WTC11 (cell line): Measurements from ENCODE around the gene PITHD1.

Source experiments
- TEAD1 ChIP-seq: sonication (generic); formaldehyde crosslinking; IDR thresholded peaks from 2 replicates; pipeline ENCODE4 v1.8.0; 2022; ENCODE audit warnings: mild to moderate bottlenecking, missing genetic modification reagents
- ZBTB21 ChIP-seq: sonication (generic); formaldehyde crosslinking; IDR thresholded peaks from 2 replicates; pipeline ENCODE4 v1.8.1; 2023; ENCODE audit warnings: mild to moderate bottlenecking, missing genetic modification reagents, borderline replicate concordance
- TF ChIP-seq, protein P1 (sequence below): fragments of 200-600 bp; IDR thresholded peaks from 2 replicates; pipeline ENCODE4 v1.8.0; 2022; ENCODE audit warnings: antibody characterized with exemption

GRCh38 chr1:23816906-23817305 lies 38.7 kb downstream of the PITHD1 start:
- no peak for TF ChIP-seq ZBTB21 (CRISPR knock-in tag)
- no peak for TF ChIP-seq TEAD1 (CRISPR knock-in tag)
- TF ChIP-seq, protein P1, sequence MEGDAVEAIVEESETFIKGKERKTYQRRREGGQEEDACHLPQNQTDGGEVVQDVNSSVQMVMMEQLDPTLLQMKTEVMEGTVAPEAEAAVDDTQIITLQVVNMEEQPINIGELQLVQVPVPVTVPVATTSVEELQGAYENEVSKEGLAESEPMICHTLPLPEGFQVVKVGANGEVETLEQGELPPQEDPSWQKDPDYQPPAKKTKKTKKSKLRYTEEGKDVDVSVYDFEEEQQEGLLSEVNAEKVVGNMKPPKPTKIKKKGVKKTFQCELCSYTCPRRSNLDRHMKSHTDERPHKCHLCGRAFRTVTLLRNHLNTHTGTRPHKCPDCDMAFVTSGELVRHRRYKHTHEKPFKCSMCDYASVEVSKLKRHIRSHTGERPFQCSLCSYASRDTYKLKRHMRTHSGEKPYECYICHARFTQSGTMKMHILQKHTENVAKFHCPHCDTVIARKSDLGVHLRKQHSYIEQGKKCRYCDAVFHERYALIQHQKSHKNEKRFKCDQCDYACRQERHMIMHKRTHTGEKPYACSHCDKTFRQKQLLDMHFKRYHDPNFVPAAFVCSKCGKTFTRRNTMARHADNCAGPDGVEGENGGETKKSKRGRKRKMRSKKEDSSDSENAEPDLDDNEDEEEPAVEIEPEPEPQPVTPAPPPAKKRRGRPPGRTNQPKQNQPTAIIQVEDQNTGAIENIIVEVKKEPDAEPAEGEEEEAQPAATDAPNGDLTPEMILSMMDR = no peak
